Hematopoietic multipotent progenitor cell treated with erythropoietin and hydrocortisone succinate and interleukin-3 and kit ligand, for 8 days (in vitro differentiated cells): Measurements from ENCODE around the gene LRRC1.

Experiments
- DNase-seq: peaks from one replicate; pipeline ENCODE4 v3.0.0-alpha.2; 2015

Gene LRRC1

DNA sequence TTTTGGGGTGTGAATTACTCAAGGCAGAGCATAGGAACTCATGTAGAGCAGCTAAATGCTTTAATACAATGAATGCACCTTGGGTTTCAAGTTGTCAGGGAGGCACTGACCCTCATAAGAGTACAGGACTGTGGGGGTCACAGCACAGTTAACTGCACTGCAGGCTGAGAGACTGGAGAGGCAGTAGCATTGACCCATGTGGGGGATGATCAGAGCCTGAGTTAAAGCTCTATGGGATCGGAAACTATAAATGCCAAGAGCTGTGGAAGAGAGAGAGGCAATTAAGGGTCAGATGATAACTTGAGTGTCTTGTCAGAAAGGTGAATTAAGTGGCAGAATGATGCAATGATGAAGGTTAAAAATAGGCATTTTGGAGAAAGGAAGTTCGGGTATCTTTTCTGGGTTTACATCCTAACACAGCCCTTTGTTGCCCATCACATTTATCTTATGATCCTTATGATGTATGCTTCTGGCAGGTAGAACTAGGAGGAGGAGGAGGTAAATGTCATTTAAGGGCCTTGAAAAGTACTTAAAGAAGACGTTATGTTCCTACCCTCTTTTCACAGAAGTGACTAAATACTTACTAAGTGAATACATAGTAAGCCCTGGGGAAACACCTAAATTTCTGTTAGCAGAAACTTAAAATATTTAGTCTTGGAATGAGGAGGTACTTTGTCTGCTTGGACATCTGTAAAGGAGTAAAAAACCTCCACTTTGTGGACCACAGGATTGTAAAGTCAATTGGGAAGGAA, 24.2 kb downstream of the LRRC1 start:
- DNase-seq, result no peak

DNA sequence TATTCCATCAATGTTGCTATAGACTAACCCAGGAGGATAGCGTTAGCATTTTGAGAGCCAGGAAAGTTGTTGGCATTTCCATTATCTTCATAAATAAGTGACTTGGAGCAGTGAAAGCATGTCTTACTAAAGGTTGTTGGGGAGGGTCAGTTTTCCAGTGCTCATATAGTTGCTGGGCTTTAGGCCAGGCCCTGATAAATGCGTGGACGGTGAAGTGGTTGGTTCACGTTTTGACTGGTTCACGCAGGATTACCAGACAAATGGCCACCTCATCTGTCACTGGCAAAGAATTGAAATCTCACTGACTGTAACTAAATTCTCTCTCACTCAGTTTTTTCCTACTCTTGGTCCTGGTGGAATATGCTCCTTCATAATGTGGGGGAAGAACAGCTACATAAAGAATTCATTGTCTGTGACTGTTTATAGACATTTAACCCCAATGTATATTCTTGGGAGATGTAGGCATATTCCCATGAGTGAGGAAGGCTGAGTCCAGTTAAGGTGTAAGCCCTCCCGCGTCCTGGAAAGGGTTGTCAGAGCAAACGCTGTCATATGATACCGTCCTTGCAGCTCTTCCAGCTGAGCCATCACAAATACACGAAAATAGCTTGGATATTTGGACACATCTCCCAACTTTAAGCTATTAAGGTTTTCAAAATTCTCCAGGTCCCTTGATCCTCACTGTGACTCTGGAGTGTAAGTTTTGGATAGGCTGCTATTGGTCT, 27.8 kb downstream of the LRRC1 start:
- no peak for DNase-seq

- DNase-seq, result no peak
Measured at GRCh38 chr6:53824714-53825113, 29.9 kb downstream of the LRRC1 start.

DNA sequence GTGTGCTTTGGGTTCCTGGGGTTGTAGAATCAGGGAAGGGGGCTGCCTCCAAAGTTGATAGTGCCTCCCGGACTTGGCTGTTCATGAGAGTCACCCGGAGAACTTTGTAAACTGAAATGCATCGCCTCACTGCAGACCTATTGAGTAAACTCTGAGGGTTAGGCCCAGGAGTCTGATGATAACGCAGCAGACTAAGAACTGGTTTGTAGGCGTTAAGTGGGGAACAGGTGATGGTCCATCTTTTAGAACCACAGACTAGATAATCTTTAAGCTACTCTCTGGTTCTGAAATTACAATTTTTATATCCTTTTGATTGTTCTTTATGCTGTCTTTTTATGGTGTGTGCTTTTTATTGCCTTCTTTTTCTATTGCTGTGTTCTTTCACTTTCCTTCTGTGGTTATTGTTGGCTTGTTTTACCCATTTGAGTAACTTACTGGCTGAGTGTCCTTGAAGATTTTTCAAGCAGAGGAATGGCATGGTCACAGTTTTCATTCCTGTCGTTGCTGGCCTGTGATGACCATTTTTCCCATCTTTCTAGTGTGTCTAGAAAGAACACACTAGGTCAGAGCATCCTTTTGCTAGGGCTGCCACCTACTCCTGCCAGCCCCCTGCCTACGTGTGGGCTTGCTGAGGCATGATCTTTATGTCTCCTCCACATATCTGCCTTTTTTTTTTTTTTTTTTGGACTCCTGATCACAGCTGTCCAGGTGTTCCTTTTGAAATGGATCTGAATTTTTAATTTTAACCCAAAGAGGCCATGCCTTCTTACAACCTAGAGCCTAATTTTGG, 30.9 kb downstream of the LRRC1 start:
- no peak for DNase-seq

DNA sequence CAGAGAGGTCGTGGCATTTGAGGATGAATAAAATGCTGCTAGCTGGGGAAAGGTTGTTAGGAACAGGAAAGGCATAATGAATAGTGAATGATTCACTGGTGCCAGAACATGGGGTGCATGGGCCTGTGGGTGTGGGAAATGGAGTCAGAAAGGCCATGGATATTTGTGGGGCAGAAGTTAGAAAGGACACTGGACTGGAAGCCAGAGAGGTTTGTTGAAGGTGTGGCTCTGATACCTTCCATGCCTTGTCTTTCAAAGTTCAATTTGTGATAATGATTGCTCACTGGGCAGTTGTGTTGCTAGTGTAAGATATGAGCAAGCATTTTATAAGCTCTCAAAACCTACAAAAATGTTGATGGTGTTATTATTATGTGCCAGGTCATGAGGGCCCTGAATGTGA, 32.7 kb downstream of the LRRC1 start:
- DNase-seq, result no peak

- no peak for DNase-seq
Measured at GRCh38 chr6:53828215-53828614, 33.4 kb downstream of the LRRC1 start.

- no peak for DNase-seq
Measured at GRCh38 chr6:53828966-53829697, 34.3 kb downstream of the LRRC1 start.

- DNase-seq, result no peak
Measured at GRCh38 chr6:53829698-53830221, 35.0 kb downstream of the LRRC1 start.

DNA sequence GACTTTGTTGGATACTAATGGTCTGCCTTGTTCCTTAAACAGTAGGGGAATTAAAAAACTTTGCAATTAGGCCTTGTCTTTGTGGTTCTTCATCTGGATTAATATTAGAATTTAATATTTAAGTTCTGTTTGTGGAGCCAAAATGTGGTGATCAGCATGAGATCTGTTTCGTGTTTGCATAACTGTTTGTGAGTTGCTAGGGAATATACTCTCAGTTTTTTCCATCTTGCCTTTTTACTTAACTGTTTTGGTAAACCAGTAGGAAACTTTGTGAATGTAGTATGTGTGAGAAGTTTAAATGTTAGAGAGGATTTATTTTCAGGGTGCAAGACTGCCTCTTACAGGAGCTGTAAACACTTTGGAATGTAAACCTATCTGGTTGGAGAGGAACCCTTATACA, 35.6 kb downstream of the LRRC1 start:
- no peak for DNase-seq

GRCh38 chr6:53831081-53831869, 36.5 kb downstream of the LRRC1 start:
- DNase-seq, result no peak

DNA sequence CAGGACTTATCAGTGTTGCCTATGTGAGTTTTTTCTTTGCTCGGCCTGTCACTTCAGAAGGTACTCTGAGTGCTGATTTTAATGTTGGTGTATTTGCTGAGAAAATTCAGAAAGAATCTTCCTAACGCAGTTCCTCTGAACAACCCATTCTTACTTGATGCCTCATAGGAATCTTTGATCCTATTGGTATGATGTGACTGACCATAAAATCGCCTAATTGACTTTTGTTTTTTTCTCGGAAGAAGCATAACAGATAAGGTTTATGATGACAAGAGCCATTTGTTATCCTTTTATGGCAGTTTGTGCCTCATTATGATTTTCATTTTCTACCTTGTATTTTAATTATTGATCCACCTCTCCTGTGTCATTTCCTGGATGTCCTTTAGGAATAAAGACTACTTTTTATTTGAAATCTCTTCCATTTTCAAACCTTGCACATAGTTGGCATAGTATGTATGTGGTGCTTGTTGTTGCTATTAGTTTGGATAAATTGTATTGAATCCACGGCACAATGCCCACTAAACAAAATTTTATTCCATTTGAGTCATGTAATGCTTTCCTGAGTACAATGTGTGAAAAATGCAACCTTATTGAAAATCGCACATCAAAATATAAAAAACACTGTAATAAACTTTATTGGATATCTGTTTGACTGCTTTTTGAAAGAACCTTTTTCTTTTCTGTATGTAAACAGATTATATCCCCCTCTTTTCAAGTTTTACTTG, 37.3 kb downstream of the LRRC1 start:
- DNase-seq, result no peak

GRCh38 chr6:53833155-53833554, 38.4 kb downstream of the LRRC1 start:
- no peak for DNase-seq

GRCh38 chr6:53834132-53834531, 39.3 kb downstream of the LRRC1 start:
- DNase-seq, result no peak

DNA sequence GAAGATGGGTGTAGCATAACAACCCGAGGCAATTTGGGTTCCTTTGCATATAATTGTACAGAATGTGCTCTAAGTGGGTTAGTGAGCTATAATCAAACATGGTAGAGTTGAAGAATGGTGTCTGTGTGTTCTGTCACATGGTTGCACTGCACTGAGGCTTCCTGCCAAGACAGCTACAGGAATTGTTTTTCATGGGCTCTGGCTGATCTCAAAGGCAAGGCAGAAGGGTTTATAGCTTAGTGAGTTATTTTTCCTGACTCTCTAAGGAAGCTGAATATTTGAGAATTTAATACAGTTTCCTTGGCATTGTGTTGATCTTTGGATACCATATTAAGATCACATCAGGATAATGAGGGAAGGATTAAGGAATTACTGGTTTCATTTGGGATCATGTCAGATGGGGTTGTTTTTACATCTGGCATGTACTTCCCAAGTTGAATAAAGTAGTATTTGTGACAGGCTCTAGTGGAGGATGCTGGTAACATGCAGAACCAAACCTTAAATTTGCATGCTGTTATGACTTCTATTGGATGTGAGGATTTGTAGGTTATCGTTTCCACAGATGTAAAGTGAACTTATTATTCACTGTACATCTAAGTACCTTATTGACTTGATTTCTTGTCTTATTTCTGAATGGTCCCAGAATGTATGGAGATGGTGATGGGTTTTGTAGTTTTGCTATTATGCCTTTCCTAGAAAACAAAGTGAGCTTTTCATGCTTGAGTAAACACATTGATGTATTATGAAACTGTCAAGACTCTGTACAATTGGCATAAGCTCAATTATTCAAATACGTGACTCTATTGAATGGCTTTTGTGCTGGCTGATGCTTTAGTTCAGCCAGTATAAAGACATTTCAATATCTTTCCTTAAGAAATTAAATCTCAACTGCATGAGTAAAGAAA, 43.3 kb downstream of the LRRC1 start:
- no peak for DNase-seq

DNA sequence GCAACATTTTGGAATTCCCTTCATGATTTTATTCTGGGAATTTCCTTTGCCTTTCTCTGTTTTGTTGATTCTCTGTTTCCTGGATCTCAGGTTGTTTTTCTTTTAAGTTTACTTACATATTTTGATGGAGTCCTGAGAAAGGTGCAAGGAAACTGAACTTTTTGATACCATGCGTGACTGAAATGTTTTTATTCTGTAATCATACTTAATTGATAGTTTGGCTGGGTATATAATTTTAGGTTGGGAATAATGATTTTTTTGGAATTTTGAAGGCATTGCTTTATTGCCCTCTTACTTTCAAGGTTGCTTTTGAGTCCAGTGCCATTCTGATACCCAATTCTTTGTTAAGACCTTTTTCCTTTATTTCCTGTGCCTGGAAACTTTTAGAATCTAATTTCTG, 45.2 kb downstream of the LRRC1 start:
- DNase-seq, result no peak

DNA sequence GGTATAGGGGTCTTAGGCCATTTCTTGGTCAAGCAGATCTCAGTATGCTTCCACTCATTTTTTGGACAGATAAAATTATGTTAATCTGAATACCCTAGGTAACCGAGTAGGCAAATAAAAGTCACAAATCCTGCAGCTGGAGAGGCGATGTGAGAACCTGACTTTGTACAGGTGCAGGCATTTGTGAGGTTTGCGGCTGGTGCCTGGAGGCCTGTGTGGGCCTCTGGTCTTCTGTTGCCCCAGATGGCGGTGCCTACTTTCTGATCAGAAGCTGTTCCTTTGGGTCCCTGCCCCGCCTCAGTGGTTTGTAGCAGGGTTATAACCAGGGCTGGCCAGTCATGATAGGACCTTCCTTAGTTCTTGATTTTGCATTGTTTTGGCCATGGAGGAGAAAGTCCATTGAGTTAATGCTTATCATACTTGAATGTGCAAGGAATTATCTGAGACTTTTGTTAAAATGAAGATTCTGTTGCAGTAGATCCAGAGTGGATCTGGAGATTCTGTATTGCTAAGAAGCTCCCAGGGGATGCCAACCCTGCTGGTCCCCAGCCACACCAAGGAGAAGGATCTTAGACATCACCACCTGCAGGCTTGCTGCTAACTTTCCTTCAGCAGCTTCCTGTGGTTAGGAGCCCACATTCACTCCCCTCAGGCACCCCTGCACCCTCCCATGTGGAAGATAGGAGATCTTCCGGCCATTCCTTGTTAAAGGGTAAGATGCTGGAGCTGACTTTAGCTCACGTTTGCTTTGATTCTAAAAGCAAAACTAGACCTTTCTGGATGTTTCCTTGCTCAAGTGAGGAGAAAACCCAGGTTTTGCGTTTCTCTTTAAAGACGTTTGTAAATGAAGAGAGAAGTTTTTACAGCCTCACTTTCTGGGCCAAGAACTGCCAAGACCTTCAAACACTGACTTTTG, 50.7 kb downstream of the LRRC1 start:
- DNase-seq, result no peak

DNA sequence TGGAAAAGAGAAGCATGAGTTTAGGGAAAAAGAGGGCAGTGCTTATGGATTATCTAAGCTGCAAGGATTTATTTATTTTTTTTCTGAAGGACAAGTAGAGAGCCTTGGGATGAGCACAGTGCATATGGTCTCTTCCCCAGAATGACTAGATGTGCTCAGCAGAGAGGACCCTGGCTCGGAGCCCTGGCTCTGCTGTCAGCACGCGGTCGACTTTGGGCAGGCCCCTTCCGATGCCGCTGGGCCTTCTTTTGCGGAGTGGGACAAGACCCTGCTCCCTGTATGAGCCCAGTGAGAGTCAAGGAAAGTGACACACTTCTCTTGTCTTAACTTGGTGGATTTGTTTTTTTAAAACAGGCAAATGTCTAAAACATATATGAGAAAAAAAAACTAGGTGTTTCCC, 51.4 kb downstream of the LRRC1 start:
- no peak for DNase-seq

- no peak for DNase-seq
Measured at GRCh38 chr6:53847796-53848314, 53.0 kb downstream of the LRRC1 start.

- DNase-seq, result no peak
Measured at GRCh38 chr6:53850527-53850926, 55.7 kb downstream of the LRRC1 start.
